GM15510 (cell line): ENCODE results near the gene PARP8.
A peak's percentile ranks its signal among the peaks of the same experiment; 100 is the strongest.

Experiments
- POLR2A ChIP-seq: IDR thresholded peaks from 3 replicates; pipeline ENCODE4 v1.6.1; 2011; ENCODE audit warnings: borderline replicate concordance; ENCODE audit not compliant: insufficient read length; ENCODE audit errors: extremely low read depth

PARP8 gene, protein sequence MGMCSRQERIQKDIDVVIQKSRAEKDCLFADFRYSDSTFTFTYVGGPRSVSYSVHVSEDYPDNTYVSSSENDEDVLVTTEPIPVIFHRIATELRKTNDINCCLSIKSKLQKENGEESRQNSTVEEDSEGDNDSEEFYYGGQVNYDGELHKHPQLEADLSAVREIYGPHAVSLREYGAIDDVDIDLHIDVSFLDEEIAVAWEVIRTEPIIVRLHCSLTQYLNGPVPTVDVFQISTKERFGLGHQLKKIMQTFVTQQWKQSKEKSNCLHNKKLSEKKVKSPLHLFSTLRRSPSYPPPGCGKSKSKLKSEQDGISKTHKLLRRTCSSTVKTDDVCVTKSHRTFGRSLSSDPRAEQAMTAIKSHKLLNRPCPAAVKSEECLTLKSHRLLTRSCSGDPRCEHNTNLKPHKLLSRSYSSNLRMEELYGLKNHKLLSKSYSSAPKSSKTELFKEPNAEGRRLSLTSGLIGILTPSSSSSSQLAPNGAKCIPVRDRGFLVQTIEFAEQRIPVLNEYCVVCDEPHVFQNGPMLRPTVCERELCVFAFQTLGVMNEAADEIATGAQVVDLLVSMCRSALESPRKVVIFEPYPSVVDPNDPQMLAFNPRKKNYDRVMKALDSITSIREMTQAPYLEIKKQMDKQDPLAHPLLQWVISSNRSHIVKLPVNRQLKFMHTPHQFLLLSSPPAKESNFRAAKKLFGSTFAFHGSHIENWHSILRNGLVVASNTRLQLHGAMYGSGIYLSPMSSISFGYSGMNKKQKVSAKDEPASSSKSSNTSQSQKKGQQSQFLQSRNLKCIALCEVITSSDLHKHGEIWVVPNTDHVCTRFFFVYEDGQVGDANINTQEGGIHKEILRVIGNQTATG

DNA sequence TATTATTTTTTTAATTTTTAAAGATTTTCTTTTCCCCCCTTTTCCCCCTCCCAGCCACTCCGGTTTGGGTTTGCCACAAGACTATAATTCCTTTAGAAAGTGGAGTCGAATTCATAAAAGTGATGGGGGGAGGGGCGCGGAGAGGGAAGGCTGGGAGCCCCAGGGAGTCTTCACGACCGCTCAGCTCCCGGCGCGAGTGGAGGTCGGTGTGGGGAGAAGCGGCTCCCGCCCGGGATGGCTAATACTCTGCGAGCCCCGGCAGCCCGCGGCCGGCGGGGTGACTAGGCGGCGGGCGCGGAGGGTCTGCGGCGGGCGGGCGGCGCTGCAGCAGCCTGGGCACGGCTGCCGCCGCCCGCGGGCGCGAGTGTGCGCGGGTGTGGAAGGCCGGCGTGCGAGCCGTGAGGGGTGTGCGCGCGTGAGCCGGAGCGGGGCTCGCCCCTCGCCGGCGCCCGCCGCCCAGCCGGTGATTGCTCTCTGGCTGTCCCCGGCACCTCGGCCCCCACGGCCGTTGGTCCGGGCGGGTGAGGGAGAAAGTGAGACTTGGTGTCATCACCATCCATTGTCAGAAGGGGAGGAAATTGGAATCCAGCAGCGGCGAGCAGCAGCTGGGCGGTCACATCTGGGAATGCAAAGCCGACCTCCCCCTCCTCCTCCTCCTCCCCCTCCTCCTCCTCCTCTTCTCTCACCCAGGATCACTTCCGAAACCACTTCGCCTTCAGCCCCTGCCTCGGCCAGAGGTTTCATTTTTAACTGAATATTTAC, at the start of gene PARP8:
Gene PARP8 (plus strand): TSS at position 377 of the 762 bp plus-strand sequence. CDS start 459 bp downstream, outside the sequence.
- TF ChIP-seq POLR2A, result no peak

DNA sequence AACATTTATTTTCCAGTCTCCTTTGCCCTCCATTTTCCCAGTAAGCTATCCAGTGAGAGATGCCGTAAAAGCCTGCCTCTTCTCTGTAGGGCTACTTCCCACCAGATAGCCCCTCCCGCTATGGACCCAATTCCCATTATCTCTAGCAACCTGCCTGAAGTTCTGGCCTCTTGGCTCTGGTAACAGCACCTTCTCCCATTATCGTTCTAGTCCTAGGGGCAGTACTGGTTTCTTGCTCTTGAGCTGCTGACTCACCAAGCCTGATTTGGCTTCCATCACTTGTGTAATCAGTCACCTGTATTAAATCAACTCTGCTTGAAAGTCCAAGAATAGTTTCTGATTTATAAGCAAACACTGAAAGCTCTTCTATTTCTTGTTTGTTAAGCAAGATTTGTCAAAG, 42.8 kb upstream of the PARP8 start:
- no peak for TF ChIP-seq POLR2A

DNA sequence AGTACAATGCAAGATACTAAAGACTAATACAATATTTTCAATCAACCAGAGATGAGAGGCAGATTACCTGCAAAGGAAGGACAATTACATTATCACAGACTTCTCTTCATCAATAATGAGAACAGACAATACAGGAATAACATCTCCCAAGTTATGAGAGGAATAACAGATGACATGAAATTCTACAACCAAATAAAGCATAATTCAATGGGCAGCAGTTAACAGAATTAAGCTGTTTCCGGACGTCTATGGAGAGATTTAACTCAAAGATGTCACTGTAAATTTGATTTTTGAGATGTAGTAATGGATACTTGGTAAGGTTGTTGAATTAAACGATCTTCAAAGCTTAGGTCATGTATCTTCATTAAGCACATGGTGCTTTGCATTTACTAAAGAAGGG, 19.8 kb upstream of the PARP8 start:
- no peak for TF ChIP-seq POLR2A

DNA sequence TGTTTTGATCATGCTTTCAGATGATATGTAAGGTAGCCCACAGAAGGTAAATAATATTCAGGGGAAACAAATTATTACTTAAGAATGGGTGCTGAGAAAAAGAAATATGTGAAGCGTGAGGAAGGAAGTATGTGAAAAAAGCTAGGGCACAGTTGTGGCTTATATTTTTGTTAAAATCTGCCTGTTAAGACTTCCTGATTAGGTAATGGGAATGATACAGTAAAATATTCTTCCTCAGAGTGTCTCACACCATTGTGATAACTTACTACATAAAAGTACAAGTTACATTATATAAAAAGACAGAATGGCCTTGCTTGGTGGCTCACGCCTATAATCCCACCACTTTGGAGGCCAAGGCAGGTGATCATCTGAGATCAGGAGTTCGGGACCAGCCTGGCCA, 18.7 kb upstream of the PARP8 start:
- no peak for TF ChIP-seq POLR2A

DNA sequence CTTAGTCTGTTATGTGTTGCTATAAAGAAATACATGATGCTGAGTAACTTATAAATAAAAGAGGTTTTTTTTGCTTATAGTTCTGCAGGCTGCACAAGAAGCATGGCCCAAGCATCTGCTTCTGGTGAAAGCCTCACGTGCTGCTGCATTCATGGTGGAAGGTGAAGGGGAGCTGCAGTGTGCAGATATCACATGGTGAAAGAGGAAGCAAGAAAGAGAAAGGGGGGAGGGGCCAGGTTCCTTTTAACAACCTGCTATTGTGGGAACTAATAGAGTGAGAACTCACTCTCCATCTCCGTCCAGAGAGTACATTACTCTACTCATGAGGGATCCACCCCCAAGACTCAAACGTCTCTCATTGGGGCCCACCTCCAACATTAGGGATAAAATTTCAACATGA, 12.5 kb upstream of the PARP8 start:
- no peak for TF ChIP-seq POLR2A

DNA sequence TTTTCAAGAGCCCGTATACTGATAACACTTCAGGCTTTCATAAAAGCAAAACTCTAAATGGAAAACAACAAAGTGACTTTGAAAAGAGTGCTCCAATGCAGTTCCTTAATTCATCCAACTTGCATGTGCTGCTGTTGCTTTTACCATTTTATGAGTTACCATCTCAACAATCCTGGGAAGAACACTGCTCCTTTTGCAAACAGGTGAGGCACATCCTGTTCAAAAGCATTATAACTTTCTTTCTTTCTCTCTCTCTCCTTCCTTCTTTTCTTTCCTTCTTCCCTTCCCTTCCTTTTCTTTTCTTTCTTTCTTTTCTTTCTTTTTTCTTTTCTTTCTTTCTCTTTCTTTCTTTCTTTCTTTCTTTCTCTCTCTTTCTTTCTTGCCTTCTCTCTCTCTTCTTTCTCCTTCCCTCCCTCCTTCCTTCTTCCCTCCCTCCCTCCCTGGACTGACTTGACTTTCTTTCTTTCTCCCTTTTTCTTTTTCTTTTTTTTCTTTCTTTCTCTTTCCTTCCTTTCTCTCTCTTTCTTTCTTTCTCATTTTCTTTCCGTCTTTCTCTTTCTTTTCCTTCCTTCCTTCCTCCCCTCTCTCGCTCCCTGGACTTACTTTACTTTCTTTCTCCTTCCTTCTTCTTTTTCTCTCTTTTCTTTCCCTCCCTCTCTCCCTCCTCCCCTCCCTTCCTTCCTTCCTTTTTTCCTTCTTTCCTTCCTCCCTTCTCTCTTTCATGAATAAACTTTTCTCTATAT, 11.2 kb upstream of the PARP8 start:
- no peak for TF ChIP-seq POLR2A

DNA sequence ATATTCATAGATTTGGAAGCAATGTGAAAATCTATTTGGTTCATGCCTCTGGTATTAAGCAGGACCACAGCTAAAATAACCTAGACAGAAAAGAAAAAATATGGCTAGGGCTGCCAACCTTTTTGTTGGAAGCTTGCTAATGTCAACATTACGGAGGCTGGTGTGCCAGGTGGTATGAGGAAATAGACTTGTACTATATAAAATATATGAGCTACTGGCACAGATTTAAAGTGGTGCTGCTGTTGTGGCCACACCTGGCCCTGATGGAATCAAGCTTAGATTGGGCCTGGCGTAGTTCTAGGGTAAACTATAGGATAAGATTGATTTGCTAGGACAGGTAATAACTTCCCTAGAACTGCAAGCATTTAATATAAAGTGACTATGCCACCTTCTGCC, 10.6 kb upstream of the PARP8 start:
- no peak for TF ChIP-seq POLR2A

DNA sequence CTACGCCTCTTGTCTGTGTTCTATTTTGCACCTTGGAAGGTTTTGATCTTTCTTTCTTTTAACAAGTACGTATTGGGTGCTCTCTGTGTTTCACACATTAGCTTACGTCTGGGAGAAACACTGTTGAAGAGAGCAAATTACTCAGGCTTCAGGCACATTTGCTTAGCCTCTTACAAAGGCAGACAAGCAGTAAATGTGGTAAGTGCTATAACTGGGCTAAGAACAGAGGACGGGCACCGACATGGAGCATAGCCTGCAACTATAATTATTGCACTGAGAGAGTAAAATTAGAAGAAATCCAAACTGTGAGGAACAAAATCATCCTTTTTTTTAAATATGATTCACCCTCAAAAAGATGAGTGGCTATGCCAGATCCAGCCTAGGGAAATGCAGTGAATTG, 9.4 kb upstream of the PARP8 start:
- TF ChIP-seq POLR2A, result no peak

DNA sequence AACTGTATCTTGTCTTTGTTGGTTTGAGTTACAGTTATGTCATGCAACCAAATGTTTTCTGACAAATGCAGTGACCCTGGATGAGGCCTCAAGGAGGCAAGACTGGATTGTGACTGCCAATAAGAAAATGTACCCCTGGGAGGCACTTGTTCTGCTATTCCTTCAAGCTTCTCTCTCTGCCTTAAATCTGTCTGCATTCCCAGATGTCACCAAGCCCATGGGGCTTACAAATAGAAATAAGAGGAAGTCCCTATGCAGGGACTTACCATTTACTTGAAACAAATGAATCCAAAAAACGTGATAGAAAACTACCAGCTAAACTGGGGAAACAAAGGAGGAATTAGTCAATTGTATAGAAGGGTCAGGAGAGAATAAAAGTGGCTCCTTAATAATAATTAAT, 8.2 kb upstream of the PARP8 start:
- no peak for TF ChIP-seq POLR2A

DNA sequence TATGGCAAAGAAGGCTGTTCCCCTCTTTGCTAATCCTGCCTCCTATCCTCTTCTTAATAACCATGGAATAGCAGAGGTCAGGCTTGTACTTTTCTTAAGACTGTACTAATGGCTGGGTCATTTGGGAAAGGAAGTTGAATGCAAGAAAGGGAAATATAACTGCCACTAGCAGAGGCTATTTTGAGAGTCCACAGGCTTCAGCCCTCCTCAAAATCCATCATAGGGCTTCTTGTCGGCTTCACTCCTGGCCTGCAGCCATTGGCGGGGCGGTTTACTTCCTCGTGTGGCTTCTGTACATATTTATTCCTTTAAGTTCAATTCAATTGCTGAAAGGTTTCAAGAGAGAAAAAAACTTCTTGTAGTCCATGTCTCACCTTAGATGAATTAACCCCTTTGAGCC, 2.8 kb upstream of the PARP8 start:
- no peak for TF ChIP-seq POLR2A

DNA sequence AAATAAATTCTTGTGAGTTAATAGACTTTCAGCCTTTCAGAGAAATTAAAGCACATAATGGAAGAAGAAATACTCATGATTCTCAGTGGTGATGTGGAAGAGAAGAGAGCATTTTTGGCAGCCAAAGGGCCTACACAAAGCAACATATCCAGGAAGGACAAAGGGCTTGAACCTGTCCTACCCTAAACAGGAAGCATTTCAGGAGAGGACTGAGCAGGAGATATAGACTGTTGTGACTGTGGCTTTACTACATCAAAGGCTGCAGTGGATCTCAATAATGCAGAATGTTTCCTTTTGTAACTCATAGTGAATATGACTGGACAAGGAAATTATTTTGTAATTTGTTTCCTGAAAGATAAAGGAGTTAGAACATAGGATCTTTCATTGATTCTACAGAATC, 1.3 kb upstream of the PARP8 start:
- no peak for TF ChIP-seq POLR2A

DNA sequence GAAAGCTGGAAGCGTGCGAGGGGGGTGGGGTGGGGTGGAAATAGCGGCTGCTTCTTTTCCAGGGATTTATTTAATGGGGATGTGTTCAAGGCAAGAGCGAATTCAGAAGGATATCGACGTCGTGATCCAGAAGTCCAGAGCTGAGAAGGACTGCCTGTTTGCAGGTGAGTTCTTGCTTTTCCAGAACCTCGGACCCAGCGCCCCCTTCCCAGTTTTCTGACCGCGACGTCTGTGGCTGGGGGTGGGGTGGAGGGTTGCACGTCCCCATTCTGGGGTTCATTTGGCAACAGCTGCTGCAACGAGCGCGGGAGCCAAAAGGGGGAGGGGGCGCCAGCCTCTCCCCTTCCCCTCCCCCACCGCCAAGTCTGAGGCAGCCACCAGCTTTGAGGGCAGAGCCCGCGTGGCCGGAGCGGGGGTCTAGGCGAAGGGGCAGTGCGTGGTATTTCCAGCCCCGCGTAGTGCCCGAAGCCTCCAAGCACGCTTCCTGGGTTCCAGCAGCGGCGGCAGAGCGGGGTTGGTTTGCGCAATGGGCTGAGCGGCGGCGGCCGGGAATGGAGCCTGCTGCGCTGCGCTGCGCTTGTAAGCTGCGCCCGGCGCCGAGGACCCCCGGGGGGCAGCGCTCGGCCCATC, 701 bp downstream of the PARP8 start:
- TF ChIP-seq POLR2A, result no peak

DNA sequence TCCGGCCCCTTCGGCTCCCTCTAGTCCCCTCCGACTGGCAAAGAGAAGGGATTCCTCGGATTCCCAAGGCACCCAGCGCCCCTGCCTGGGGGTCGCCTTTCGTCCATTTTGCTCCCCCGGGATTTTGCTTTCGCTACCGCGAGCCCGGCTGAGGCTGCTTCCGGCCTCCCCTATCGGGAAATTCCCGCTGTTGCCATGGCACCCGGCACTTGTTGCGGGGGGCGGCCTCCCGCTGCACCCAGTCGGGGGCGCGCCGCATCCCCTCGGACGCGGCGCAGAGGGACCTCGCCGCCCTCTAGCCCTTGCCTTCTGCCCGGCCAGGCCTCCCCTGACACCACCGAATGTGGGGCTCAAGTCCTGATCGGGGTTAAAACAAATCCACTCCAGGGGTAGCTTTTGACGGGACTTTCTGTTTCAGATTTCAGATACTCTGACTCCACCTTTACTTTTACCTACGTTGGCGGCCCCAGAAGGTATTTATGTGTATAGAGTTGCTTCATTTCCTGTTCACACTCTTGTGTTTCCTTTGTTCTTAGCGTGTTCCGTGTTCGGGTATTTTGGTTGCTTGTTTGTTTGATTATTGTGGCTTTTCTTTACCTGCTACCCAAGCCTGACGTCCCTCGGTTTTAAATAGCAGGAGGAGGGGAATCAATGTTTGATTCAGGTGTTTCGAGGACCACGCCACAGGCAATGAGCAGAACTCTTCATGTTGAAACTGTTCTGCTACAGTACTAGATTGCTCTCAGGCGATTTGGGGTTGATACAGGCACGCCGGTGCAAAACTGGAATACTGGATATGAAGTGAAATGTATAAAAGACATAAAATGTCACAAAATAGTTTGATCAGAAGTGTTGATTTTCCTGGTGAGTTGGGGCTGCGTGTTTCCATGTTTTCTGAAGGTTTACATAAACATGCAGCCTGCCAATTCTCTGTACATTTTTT, 1.5 kb downstream of the PARP8 start:
- TF ChIP-seq POLR2A, result peak; percentile 48

DNA sequence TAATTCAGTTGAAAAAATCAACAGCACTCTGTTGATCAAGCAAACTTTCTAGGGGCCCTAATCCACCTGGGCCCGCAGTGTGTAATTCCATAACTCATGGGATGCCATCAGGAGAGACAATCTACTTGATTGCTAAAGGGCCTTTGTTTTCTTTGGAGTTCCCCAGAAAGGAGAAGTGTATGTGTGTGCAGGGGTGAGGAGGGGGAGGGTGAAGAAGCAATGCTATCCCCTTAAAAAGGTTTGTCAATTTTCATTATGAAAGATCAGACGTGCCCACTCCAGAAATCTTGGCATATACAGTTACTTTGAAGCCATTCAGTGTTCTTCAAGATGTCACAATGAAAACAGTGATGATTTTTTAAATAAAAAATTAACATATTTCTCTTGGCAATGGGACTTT, 6.2 kb downstream of the PARP8 start:
- TF ChIP-seq POLR2A, result no peak

DNA sequence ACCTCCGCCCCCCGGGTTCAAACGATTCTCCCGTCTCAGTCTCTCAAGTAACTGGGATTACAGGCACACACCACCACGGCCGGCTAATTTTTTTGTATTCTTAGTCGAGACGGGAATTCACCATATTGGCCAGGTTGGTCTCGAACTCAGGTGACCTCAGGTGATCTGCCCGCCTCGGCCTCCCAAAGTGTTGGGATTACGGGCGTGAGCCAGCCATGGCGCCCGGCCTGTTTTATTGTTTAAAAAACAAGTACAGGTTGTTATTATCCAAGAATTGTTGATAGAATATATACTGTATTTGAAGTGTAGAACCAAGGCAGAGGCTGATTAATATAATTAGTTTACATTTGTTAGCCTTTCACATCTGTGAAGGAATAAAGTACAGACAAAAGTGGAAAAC, 8.9 kb downstream of the PARP8 start:
- no peak for TF ChIP-seq POLR2A
